ENCODE data around the gene TEP1. TPM values are rescaled to one million over a fixed set of nuclear protein-coding genes. Genes with fewer than 3 reads are reported as not detected.
A peak's percentile ranks its signal among the peaks of the same experiment; 100 is the strongest.

Gene TEP1
- polyA plus RNA-seq, 3 donors, result 2.3 to 78.9 (median 7.1) TPM

- Histone ChIP-seq H3K4me3 (replicated peaks in 1 of 3; ENCODE audit: low read depth in 2 of 3, low read length in 3 of 3) (no peak overlapping the region), H3K36me3 (replicated peaks in 1 of 2; ENCODE audit: control insufficient read depth in 1 of 2, insufficient read depth in 2 of 2, low read length in 2 of 2) (no peaks in the 10 kb centered on the region), H2AFZ (ENCODE audit: insufficient read depth, low read depth, low read length, poor library complexity, severe bottlenecking) (no peak overlapping the region), H4K20me1 (ENCODE audit: insufficient read depth, low read length) (no peaks in the 10 kb centered on the region), H3K4me2 (replicated peaks; ENCODE audit: extremely low read depth, low read length, poor library complexity, severe bottlenecking) (no peak overlapping the region), H3K9ac (ENCODE audit: insufficient read depth, low read length, poor library complexity, severe bottlenecking) (no peak overlapping the region), H3K27me3 (ENCODE audit: control insufficient read depth in 2 of 2, insufficient read depth in 2 of 2, low read length in 2 of 2) (no peaks in the 10 kb centered on the region), H3K27ac (ENCODE audit: low read depth in 1 of 2, low read length in 2 of 2) (no peak overlapping the region), H3K79me2 (ENCODE audit: insufficient read depth, low read length) (peaks cover 4% of the 10 kb centered on the region), H3K9me3 (replicated peaks in 1 of 2; ENCODE audit: control insufficient read depth in 1 of 2, insufficient read depth in 1 of 2, low read length in 2 of 2) (no peaks in the 10 kb centered on the region), H3K4me1 (ENCODE audit: control insufficient read depth in 1 of 2, insufficient read depth in 2 of 2, low read length in 2 of 2) (peaks cover 20 to 24% of the 10 kb centered on the region in 2 donors)
- DNase-seq, result no peak
- Mint-ChIP-seq H3K36me3 (no peaks in the 10 kb centered on the region), H3K27ac (no peak overlapping the region), H3K27me3 (ENCODE audit: low read depth in 3 of 3) (no peaks in the 10 kb centered on the region), H3K4me3 (no peak overlapping the region), H3K4me1 (peaks cover 25% of the 10 kb centered on the region), H3K9me3 (no peaks in the 10 kb centered on the region)
- intact Hi-C loops (cut with micrococcal nuclease), result loop anchor here (5.0 to 10.0 kb wide), 3 partner anchors 33 to 193 kb away; partner anchors contain the start of genes OSGEP (in 1 of the 2), PIP4P1 (in 1 of the 2) and PNP (in 1 of the 2)
- TF ChIP-seq, protein P1, sequence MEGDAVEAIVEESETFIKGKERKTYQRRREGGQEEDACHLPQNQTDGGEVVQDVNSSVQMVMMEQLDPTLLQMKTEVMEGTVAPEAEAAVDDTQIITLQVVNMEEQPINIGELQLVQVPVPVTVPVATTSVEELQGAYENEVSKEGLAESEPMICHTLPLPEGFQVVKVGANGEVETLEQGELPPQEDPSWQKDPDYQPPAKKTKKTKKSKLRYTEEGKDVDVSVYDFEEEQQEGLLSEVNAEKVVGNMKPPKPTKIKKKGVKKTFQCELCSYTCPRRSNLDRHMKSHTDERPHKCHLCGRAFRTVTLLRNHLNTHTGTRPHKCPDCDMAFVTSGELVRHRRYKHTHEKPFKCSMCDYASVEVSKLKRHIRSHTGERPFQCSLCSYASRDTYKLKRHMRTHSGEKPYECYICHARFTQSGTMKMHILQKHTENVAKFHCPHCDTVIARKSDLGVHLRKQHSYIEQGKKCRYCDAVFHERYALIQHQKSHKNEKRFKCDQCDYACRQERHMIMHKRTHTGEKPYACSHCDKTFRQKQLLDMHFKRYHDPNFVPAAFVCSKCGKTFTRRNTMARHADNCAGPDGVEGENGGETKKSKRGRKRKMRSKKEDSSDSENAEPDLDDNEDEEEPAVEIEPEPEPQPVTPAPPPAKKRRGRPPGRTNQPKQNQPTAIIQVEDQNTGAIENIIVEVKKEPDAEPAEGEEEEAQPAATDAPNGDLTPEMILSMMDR (IDR thresholded peaks at IDR 0.05), result no peak
- 89% methylated on average over 1 of the region's 1 CpG for WGBS (ENCODE audit: insufficient coverage)
Measured at GRCh38 chr14:20419419-20419818, 6.1 kb upstream of the TEP1 start.

GRCh38 chr14:20418501-20418909, 5.2 kb upstream of the TEP1 start:
- WGBS (ENCODE audit: insufficient coverage), result 92% methylated on average over 1 of the region's 2 CpGs
- no peaks in the 10 kb centered on the region for H3K9me3 ChIP-seq (replicated peaks in 1 of 2; ENCODE audit: control insufficient read depth in 1 of 2, insufficient read depth in 1 of 2, low read length in 2 of 2)
- no peaks in the 10 kb centered on the region for H3K27me3 ChIP-seq (ENCODE audit: control insufficient read depth in 2 of 2, insufficient read depth in 2 of 2, low read length in 2 of 2)
- no peaks in the 10 kb centered on the region for H3K36me3 ChIP-seq (replicated peaks in 1 of 2; ENCODE audit: control insufficient read depth in 1 of 2, insufficient read depth in 2 of 2, low read length in 2 of 2)
- TF ChIP-seq, protein P1 (IDR thresholded peaks at IDR 0.05), result no peak
- no peak overlapping the region for H3K4me2 ChIP-seq (replicated peaks; ENCODE audit: extremely low read depth, low read length, poor library complexity, severe bottlenecking)
- Mint-ChIP-seq H3K4me1 (peaks cover 34% of the 10 kb centered on the region), H3K9me3 (no peaks in the 10 kb centered on the region), H3K27ac (peak overlapping the region in 1 of 7 donors; percentile 46), H3K36me3 (no peaks in the 10 kb centered on the region), H3K27me3 (ENCODE audit: low read depth in 3 of 3) (no peaks in the 10 kb centered on the region), H3K4me3 (no peak overlapping the region)
- no peak overlapping the region for H3K4me3 ChIP-seq (replicated peaks in 1 of 3; ENCODE audit: low read depth in 2 of 3, low read length in 3 of 3)
- H3K79me2 ChIP-seq (ENCODE audit: insufficient read depth, low read length), result peaks cover 10% of the 10 kb centered on the region
- no peak overlapping the region for H3K27ac ChIP-seq (ENCODE audit: low read depth in 1 of 2, low read length in 2 of 2)
- H2AFZ ChIP-seq (ENCODE audit: insufficient read depth, low read depth, low read length, poor library complexity, severe bottlenecking), result no peak overlapping the region
- no peaks in the 10 kb centered on the region for H4K20me1 ChIP-seq (ENCODE audit: insufficient read depth, low read length)
- intact Hi-C loops (cut with micrococcal nuclease), result loop anchor here (5.0 to 10.0 kb wide), 3 partner anchors 34 to 194 kb away; partner anchors contain the start of genes OSGEP (in 1 of the 2), PIP4P1 (in 1 of the 2) and PNP (in 1 of the 2)
- H3K9ac ChIP-seq (ENCODE audit: insufficient read depth, low read length, poor library complexity, severe bottlenecking), result no peak overlapping the region
- H3K4me1 ChIP-seq (ENCODE audit: control insufficient read depth in 1 of 2, insufficient read depth in 2 of 2, low read length in 2 of 2), result peaks cover 28 to 33% of the 10 kb centered on the region in 2 donors
- no peak for DNase-seq

Measured in CD14-positive monocyte (primary cell).